Endothelial cell of umbilical vein (primary cell): Measurements from ENCODE around the gene IBA57. TPM values are rescaled to one million over a fixed set of nuclear protein-coding genes. Genes with fewer than 3 reads are reported as not detected.

Experiments used
- BruUV-seq: library from RNA; stranded (reverse); fragments of 400-500 nt; replicated peaks from 2 replicates; lab custom pipeline; 2021; lab: Mats Ljungman, UMichigan
- CTCF ChIA-PET: fragments of 300-600, 350-600 bp; sonication (Branson Sonifier 250); formaldehyde crosslinking; loops from one replicate; lab custom pipeline; 2021; ENCODE audit warnings: antibody characterized with exemption, inconsistent platforms; lab: Charles Lee
- POLR2A ChIA-PET: fragments of 300-600, 350-600 bp; sonication (Branson Sonifier 250); formaldehyde crosslinking; loops from one replicate; lab custom pipeline; 2021; ENCODE audit warnings: antibody characterized with exemption, inconsistent platforms; lab: Charles Lee
- DNase-seq: peaks from one replicate; pipeline ENCODE4 v3.0.0-alpha.2; 2011; ENCODE audit warnings: low read depth, low spot score
- FAIRE-seq: peaks from 2 replicates; lab custom pipeline; 2011; peaks lifted over from hg19 to GRCh38; lab: Jason Lieb, UNC
- H2AFZ ChIP-seq: 2 replicates; pipeline ENCODE4 v1.6.0; 2012; ENCODE audit warnings: low read depth, low read length, control low read depth, inconsistent platforms
- H3K27ac ChIP-seq: 2 replicates; pipeline ENCODE4 v1.5.1; 2011; ENCODE audit warnings: low read depth, mild to moderate bottlenecking, control low read depth, low read length, moderate library complexity; ENCODE audit not compliant: insufficient read depth
- H3K27me3 ChIP-seq, 2 experiments: 2 replicates each; pipeline versions ENCODE4 v1.6.0 to v1.6.1; 2011; ENCODE audit warnings: low read length in 2 of 2, mixed read lengths in 1 of 2; ENCODE audit not compliant: control insufficient read depth in 2 of 2, insufficient read depth in 2 of 2
- H3K36me3 ChIP-seq, 2 experiments: 2 replicates in 1 of 2; 3 replicates in 1 of 2; pipeline ENCODE4 v1.5.1; 2011; ENCODE audit warnings: low read length in 2 of 2, mild to moderate bottlenecking in 1 of 2, moderate library complexity in 1 of 2; ENCODE audit not compliant: control insufficient read depth in 2 of 2, insufficient read depth in 2 of 2; ENCODE audit errors: extremely low read depth in 1 of 2
- H3K4me1 ChIP-seq: 3 replicates; pipeline ENCODE4 v1.5.1; 2011; ENCODE audit warnings: mild to moderate bottlenecking, low read length; ENCODE audit not compliant: control insufficient read depth, insufficient read depth; ENCODE audit errors: extremely low read depth
- H3K4me2 ChIP-seq: 2 replicates; pipeline ENCODE4 v1.6.1; 2011; ENCODE audit warnings: low read length, control low read depth, mixed read lengths; ENCODE audit not compliant: insufficient read depth
- H3K4me3 ChIP-seq, 3 experiments: fragments of 200-600 bp in 1 of 3; sonication (generic), shearing (Covaris generic) in 1 of 3; replicated peaks in 1 of 3; 2 replicates each; pipeline ENCODE4 v1.5.1; 2011 to 2016; ENCODE audit warnings: control low read depth in 3 of 3, low read length in 3 of 3, mild to moderate bottlenecking in 2 of 3, inconsistent platforms in 1 of 3, low read depth in 1 of 3, moderate library complexity in 1 of 3; ENCODE audit not compliant: insufficient read depth in 1 of 3
- H3K79me2 ChIP-seq: 2 replicates; pipeline ENCODE4 v1.6.0; 2012; ENCODE audit warnings: low read length, inconsistent platforms; ENCODE audit not compliant: control insufficient read depth, insufficient read depth
- H3K9ac ChIP-seq: replicated peaks from 2 replicates; pipeline ENCODE3; 2011; ENCODE audit warnings: low read length, control low read depth; ENCODE audit not compliant: insufficient read depth; ENCODE audit errors: extremely low read depth
- H3K9me1 ChIP-seq: replicated peaks from 3 replicates; pipeline ENCODE4 v1.6.0; 2011; ENCODE audit warnings: mild to moderate bottlenecking, low read length; ENCODE audit not compliant: control insufficient read depth, insufficient read depth; ENCODE audit errors: extremely low read depth
- H3K9me3 ChIP-seq: replicated peaks from 2 replicates; pipeline ENCODE4 v1.5.1; 2012; ENCODE audit warnings: low read length, inconsistent platforms; ENCODE audit not compliant: control insufficient read depth, insufficient read depth
- H4K20me1 ChIP-seq: replicated peaks from 2 replicates; pipeline ENCODE3; 2011; ENCODE audit warnings: mild to moderate bottlenecking, low read length; ENCODE audit not compliant: control insufficient read depth, insufficient read depth; ENCODE audit errors: extremely low read depth
- CTCF ChIP-seq, 2 donors: IDR thresholded peaks; 1 replicate in 1 of 2; 2 replicates in 1 of 2; pipeline ENCODE4 v1.5.1; 2011; ENCODE audit warnings: low read length in 2 of 2, mild to moderate bottlenecking in 2 of 2, moderate library complexity in 2 of 2, control low read depth in 1 of 2, inconsistent platforms in 1 of 2, low read depth in 1 of 2; ENCODE audit not compliant: insufficient read depth in 1 of 2; ENCODE audit errors: extremely low read depth in 1 of 2
- EZH2 ChIP-seq: IDR thresholded peaks from 2 replicates; pipeline ENCODE4 v1.6.1; 2012; ENCODE audit warnings: borderline replicate concordance, low read depth, mild to moderate bottlenecking, moderate library complexity, low read length, inconsistent platforms; ENCODE audit not compliant: severe bottlenecking
- FOS ChIP-seq: IDR thresholded peaks from 2 replicates; pipeline ENCODE4 v1.6.1; 2011; ENCODE audit warnings: mild to moderate bottlenecking, low read length, moderate library complexity, borderline replicate concordance; ENCODE audit not compliant: insufficient read depth
- GATA2 ChIP-seq: IDR thresholded peaks from 2 replicates; pipeline ENCODE4 v1.7.0; 2011; ENCODE audit warnings: low read depth, mild to moderate bottlenecking, moderate library complexity, mixed read lengths, low read length; ENCODE audit not compliant: insufficient read length, insufficient read depth
- JUN ChIP-seq: IDR thresholded peaks from 2 replicates; pipeline ENCODE4 v1.6.1; 2011; ENCODE audit warnings: borderline replicate concordance, low read depth; ENCODE audit not compliant: insufficient read length, insufficient read depth
- MYC ChIP-seq: IDR thresholded peaks from one replicate; pipeline ENCODE4 v1.6.1; 2011; ENCODE audit warnings: mild to moderate bottlenecking, low read depth, low read length
- POLR2A ChIP-seq: IDR thresholded peaks from 2 replicates; pipeline ENCODE4 v1.6.1; 2012; ENCODE audit warnings: low read depth, mild to moderate bottlenecking, control low read depth, low read length
- POLR2AphosphoS5 ChIP-seq: IDR thresholded peaks from 2 replicates; pipeline ENCODE4 v1.6.1; 2012; ENCODE audit warnings: low read depth, mild to moderate bottlenecking, control low read depth, low read length, moderate library complexity; ENCODE audit not compliant: insufficient read depth
- dilution Hi-C: fragments of 300-500 bp; cut with MboI; formaldehyde crosslinking; loops from one replicate; pipeline ENCODE4 v1.15.0; 2019; ENCODE audit warnings: low sequenced_read_pairs; ENCODE audit not compliant: extremely low pct_ligation_motif_present
- intact Hi-C: fragments of 100-400 bp; cut with micrococcal nuclease; formaldehyde crosslinking; loops from one replicate; pipeline ENCODE4 v1.10.0; 2022
- polyA plus RNA-seq, 4 experiments: library from polyadenylated mRNA; depleted of rRNA in 3 of 4; stranded (reverse) in 3 of 4; unstranded in 1 of 4; fragments of >200 nt; gene quantifications; 2 replicates each; pipeline versions ENCODE4 v1.2.1 to v1.2.3, GENCODE V29; 2011 to 2012; ENCODE audit warnings: missing spikeins in 1 of 4
- total RNA-seq: library from RNA; stranded (reverse); gene quantifications from 2 replicates; pipeline ENCODE4 v1.2.3, GENCODE V29; 2021
- TF ChIP-seq, protein P1 (sequence below): IDR thresholded peaks from 2 replicates; pipeline ENCODE4 v1.6.1; 2011; ENCODE audit not compliant: insufficient read depth, insufficient read length

The IBA57 gene
- total and polyA plus RNA-seq, 2 donors (not counting 3 experiments of a cell fraction or from before 2014, with no cell fraction given): 3.4 to 7.7 TPM

DNA sequence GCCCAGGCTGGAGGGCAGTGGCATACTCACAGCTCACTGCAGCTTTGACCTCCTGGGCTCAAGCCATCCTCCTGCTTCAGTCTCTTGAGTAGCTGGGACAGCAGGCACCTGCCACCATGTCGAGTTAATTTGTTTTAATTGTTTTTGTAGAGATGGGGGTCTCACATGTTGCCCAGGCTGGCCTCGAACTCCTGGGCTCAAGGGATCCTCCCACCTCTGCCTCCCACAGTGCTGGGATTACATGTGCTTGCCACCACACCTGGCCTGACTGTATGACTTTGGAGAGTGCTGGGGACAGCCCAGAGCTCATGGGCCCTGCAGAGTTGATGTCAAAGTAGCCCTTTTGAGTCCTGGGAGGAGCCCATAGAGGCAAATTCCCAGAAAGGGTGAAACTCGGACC is 44.1 kb downstream of the IBA57 start:
- H3K4me1 ChIP-seq: no peaks in the 10 kb centered on the region
- no peaks in the 10 kb centered on the region for H3K9me3 ChIP-seq
- no peak overlapping the region for H3K9ac ChIP-seq
- no peak overlapping the region for H3K27ac ChIP-seq
- BruUV-seq: no TSS peak
- dilution Hi-C loops (no loop called here), intact Hi-C loops (loop anchor here (10.0 kb wide), 1 partner anchor 215 kb away; no protein-coding TSS in a partner anchor)
- FAIRE-seq (no peak), DNase-seq (no peak)
- peaks cover 4 to 16% of the 10 kb centered on the region in 2 experiments for H3K27me3 ChIP-seq
- CTCF ChIA-PET: no interaction called here
- H4K20me1 ChIP-seq: no peaks in the 10 kb centered on the region
- H3K4me3 ChIP-seq: no peak overlapping the region
- H3K9me1 ChIP-seq: no peaks in the 10 kb centered on the region
- TF ChIP-seq POLR2AphosphoS5 (no peak), GATA2 (no peak), CTCF (IDR thresholded peaks at IDR 0.05; ENCODE audit: extremely low read depth in 1 of 2, insufficient read depth in 1 of 2, low read depth in 1 of 2, low read length in 2 of 2) (no peak), MYC (no peak), EZH2 (no peak), POLR2A (no peak), FOS (no peak), JUN (no peak)
- TF ChIP-seq, protein P1, sequence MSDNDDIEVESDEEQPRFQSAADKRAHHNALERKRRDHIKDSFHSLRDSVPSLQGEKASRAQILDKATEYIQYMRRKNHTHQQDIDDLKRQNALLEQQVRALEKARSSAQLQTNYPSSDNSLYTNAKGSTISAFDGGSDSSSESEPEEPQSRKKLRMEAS: no peak
- H3K4me2 ChIP-seq: no peak overlapping the region
- no peak overlapping the region for H2AFZ ChIP-seq
- no peaks in the 10 kb centered on the region for H3K79me2 ChIP-seq
- no peaks in the 10 kb centered on the region for H3K36me3 ChIP-seq
- POLR2A ChIA-PET: no interaction called here
